GM12873 (cell line): ENCODE results near the gene TICRR.

Source experiments
- CTCF ChIP-seq: IDR thresholded peaks from 2 replicates; pipeline ENCODE4 v1.5.1; 2012; ENCODE audit warnings: low read depth, mild to moderate bottlenecking, moderate library complexity, low read length, control low read depth; ENCODE audit not compliant: insufficient read depth; ENCODE audit errors: missing control alignments

Gene TICRR

GRCh38 chr15:89575146-89575655 is at the start of gene TICRR:
Gene TICRR, plus strand, starts transcription at chr15:89575469. Its CDS starts 118 bp downstream, at chr15:89575587.
- TF ChIP-seq CTCF = no peak

- no peak for TF ChIP-seq CTCF
These were observed 49.1 kb upstream of the TICRR start for GRCh38 chr15:89526181-89526580.

GRCh38 chr15:89526601-89527441 is 48.4 kb upstream of the TICRR start:
- no peak for TF ChIP-seq CTCF

- TF ChIP-seq CTCF = no peak
These were observed 46.4 kb upstream of the TICRR start for GRCh38 chr15:89528757-89529352.

GRCh38 chr15:89530976-89531375 is 44.3 kb upstream of the TICRR start:
- TF ChIP-seq CTCF = no peak

GRCh38 chr15:89531796-89532537 is 43.3 kb upstream of the TICRR start:
- TF ChIP-seq CTCF = no peak
